ENCODE measurements around the gene NSUN4.

NSUN4 gene

GRCh38 chr1:46369542-46370213, 29.1 kb downstream of the NSUN4 start:
- no peak overlapping the region for H3K4me3 ChIP-seq (replicated peaks; ENCODE audit: insufficient read depth, low read length)
- no peak for DNase-seq (ENCODE audit: low read depth in 1 of 2, low spot score in 1 of 2)
- TF ChIP-seq REST (IDR thresholded peaks at IDR 0.05; ENCODE audit: insufficient replicate concordance, low read depth) (no peak), POLR2AphosphoS5 (IDR thresholded peaks at IDR 0.05; ENCODE audit: low read depth) (no peak; the same call in 1 of the 2 replicates), CTCF (IDR thresholded peaks at IDR 0.05; ENCODE audit: insufficient read depth, low read length) (no peak), SPI1 (IDR thresholded peaks at IDR 0.05; ENCODE audit: borderline replicate concordance, low read depth) (no peak), GABPA (IDR thresholded peaks at IDR 0.05; ENCODE audit: low read depth) (no peak)
- H3K27me3 ChIP-seq (ENCODE audit: insufficient read depth, poor library complexity, severe bottlenecking), result no peaks in the 10 kb centered on the region
- H3K27ac ChIP-seq (replicated peaks), result peak overlapping the region; percentile 44

GRCh38 chr1:46370214-46370633, 29.6 kb downstream of the NSUN4 start:
- H3K4me3 ChIP-seq (replicated peaks; ENCODE audit: insufficient read depth, low read length), result no peak overlapping the region
- H3K27ac ChIP-seq (replicated peaks), result peak overlapping the region; percentile 44
- peak; percentile 29 to 40 for DNase-seq (ENCODE audit: low read depth in 1 of 2, low spot score in 1 of 2)

More at GRCh38 chr1:46370214-46370633, 29.6 kb downstream of the NSUN4 start:
- H3K27me3 ChIP-seq (ENCODE audit: insufficient read depth, poor library complexity, severe bottlenecking), result no peaks in the 10 kb centered on the region
- TF ChIP-seq CTCF (IDR thresholded peaks at IDR 0.05; ENCODE audit: insufficient read depth, low read length) (no peak), REST (IDR thresholded peaks at IDR 0.05; ENCODE audit: insufficient replicate concordance, low read depth) (no peak), SPI1 (IDR thresholded peaks at IDR 0.05; ENCODE audit: borderline replicate concordance, low read depth) (no peak), GABPA (IDR thresholded peaks at IDR 0.05; ENCODE audit: low read depth) (no peak), POLR2AphosphoS5 (IDR thresholded peaks at IDR 0.05; ENCODE audit: low read depth) (no peak)
